Body of pancreas (tissue), 4 donors: ENCODE measurements around the gene MAPT. TPM values are rescaled to one million over a fixed set of nuclear protein-coding genes. Genes with fewer than 3 reads are reported as not detected.

Experiments
- ATAC-seq: fragments of 150-250 bp; one replicate; pipeline ENCODE4 v1.9.1; 2016
- DNase-seq, 4 donors: peaks; one replicate each; pipeline ENCODE4 v3.0.0-alpha.2; 2019
- H3K27ac ChIP-seq, 4 donors: fragments of 200-600 bp; sonication (generic); 1 replicate in 3 of 4; 2 replicates in 1 of 4; pipeline versions ENCODE4 v1.5.1 to v1.6.1; 2016 to 2019; ENCODE audit warnings: mild to moderate bottlenecking in 1 of 4, mixed read lengths in 1 of 4, moderate library complexity in 1 of 4
- H3K27me3 ChIP-seq, 2 donors: fragments of 200-600 bp; sonication (generic); one replicate each; pipeline ENCODE4 v1.6.0; 2016; ENCODE audit warnings: mild to moderate bottlenecking in 1 of 2
- H3K36me3 ChIP-seq, 2 donors: fragments of 200-600 bp; sonication (generic); replicated peaks in 1 of 2; 2 replicates each; pipeline ENCODE4 v1.5.1; 2016; ENCODE audit warnings: low read depth in 2 of 2; ENCODE audit not compliant: insufficient read depth in 1 of 2
- H3K4me1 ChIP-seq: fragments of 200-600 bp; sonication (generic); one replicate; pipeline ENCODE4 v1.6.0; 2016
- H3K4me3 ChIP-seq, 2 donors: fragments of 200-600 bp; sonication (generic); 1 replicate in 1 of 2; 2 replicates in 1 of 2; pipeline ENCODE4 v1.5.1; 2016 to 2019
- H3K9me3 ChIP-seq, 3 donors: fragments of 200-600 bp; sonication (generic); 1 replicate in 2 of 3; 2 replicates in 1 of 3; pipeline ENCODE4 v1.5.1; 2016
- POLR2A ChIP-seq, 3 donors: fragments of 450-650 bp; IDR thresholded peaks; one replicate each; pipeline ENCODE4 v1.6.1; 2016; ENCODE audit warnings: antibody characterized with exemption in 3 of 3, mild to moderate bottlenecking in 2 of 3
- WGBS, 2 donors: methylation state at CpG; one replicate each; pipeline ENCODE4 v1.1.5; 2017; 5-methylcytosine and 5-hydroxymethylcytosine counted together
- intact Hi-C: fragments of 100-400 bp; cut with DNase I; formaldehyde crosslinking; loops from one replicate; pipeline ENCODE4 v1.15.1; 2023
- total RNA-seq, 2 donors: library from RNA; depleted of rRNA; stranded (reverse); fragments of >200 nt; gene quantifications; one replicate each; pipeline ENCODE4 v1.1.0, GENCODE V29; 2016
- TF ChIP-seq, protein P1 (sequence below), 7 experiments: fragments of 450-650 bp in 4 of 7; fragments of 200-600 bp in 3 of 7; sonication (generic) in 3 of 7; IDR thresholded peaks; one replicate each; pipeline ENCODE4 v1.5.1; 2016 to 2019; ENCODE audit warnings: antibody characterized with exemption in 7 of 7

The MAPT gene
- total RNA-seq, 2 donors from 2014 or later: 1.6 to 2.3 TPM

DNA sequence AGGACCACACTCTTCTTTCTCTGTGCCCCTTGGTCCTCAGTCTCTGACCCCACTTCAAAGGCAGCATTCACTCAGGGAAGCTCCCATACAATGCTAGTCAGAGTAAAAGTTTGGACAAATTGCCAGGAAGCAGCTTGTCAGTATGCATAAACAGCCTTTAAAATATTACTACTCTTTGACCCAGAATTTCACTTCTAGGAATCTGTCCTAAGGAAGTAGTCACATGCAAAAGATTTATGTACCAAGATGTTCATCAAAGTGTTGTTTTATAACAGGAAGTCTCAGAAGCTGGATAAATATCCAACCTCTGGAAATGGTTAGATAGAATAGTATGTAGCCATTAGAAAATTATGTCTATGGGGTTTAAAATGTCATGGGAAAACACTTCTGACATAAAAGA lies 31.0 kb downstream of the MAPT start:
- Histone ChIP-seq H3K4me1 (no peaks in the 10 kb centered on the region), H3K27ac (no peak overlapping the region), H3K9me3 (no peaks in the 10 kb centered on the region), H3K4me3 (no peak overlapping the region), H3K27me3 (no peaks in the 10 kb centered on the region), H3K36me3 (no peaks in the 10 kb centered on the region)
- ATAC-seq (no peak), DNase-seq (no peak)
- intact Hi-C loops: no loop called here
- TF ChIP-seq, protein P1, sequence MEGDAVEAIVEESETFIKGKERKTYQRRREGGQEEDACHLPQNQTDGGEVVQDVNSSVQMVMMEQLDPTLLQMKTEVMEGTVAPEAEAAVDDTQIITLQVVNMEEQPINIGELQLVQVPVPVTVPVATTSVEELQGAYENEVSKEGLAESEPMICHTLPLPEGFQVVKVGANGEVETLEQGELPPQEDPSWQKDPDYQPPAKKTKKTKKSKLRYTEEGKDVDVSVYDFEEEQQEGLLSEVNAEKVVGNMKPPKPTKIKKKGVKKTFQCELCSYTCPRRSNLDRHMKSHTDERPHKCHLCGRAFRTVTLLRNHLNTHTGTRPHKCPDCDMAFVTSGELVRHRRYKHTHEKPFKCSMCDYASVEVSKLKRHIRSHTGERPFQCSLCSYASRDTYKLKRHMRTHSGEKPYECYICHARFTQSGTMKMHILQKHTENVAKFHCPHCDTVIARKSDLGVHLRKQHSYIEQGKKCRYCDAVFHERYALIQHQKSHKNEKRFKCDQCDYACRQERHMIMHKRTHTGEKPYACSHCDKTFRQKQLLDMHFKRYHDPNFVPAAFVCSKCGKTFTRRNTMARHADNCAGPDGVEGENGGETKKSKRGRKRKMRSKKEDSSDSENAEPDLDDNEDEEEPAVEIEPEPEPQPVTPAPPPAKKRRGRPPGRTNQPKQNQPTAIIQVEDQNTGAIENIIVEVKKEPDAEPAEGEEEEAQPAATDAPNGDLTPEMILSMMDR (IDR thresholded peaks at IDR 0.05): no peak
- no peak for TF ChIP-seq POLR2A (IDR thresholded peaks at IDR 0.05)

DNA sequence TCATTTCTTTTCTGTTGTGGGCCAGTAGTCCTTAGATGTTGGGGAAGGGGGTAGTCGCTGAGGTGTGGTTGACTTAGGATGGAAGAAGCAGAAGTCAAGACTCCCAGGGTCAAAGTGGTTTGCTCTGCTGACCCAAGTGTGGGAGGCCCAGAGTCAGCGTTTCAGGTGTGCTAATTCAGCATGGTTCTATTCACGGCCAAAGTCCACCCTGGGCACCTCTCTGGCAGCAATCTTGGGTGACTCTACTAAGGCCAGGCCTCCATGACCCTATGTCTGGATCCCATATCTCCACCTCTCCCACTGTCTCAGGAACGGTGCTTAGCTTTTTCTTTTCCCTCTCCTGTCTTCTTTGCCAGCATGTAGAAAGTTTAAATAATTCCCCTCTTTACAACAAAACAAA lies 32.9 kb downstream of the MAPT start:
- TF ChIP-seq, protein P1 (IDR thresholded peaks at IDR 0.05): no peak
- TF ChIP-seq POLR2A (IDR thresholded peaks at IDR 0.05): no peak
- Histone ChIP-seq H3K27ac (no peak overlapping the region), H3K27me3 (no peaks in the 10 kb centered on the region), H3K4me1 (no peaks in the 10 kb centered on the region), H3K9me3 (no peaks in the 10 kb centered on the region), H3K36me3 (no peaks in the 10 kb centered on the region), H3K4me3 (no peak overlapping the region)
- ATAC-seq (no peak), DNase-seq (no peak)
- intact Hi-C loops: no loop called here
- WGBS, 2 donors: 79 to 84% methylated on average over 4 of the region's 4 CpGs

DNA sequence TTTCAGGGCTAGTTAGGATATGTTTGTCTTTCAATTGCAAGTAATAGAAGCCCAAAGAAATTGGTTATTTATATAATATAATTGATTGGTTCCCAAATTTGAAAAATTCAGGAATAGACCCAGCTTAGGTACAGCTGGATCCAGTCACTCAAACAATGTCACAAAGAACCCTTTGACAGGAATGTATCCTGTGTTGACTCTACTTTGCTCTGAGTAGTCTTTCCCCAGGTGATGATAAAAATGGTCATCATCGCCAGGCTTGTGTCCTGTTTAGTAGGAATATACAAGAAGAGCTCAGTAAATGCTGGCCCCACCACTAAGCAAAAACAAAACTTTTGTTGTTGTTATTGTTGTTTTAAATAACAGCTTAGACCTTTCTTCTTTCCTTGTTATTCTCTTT lies 35.0 kb downstream of the MAPT start:
- no peak for TF ChIP-seq POLR2A (IDR thresholded peaks at IDR 0.05)
- TF ChIP-seq, protein P1 (IDR thresholded peaks at IDR 0.05): no peak
- no peaks in the 10 kb centered on the region for H3K36me3 ChIP-seq

DNA sequence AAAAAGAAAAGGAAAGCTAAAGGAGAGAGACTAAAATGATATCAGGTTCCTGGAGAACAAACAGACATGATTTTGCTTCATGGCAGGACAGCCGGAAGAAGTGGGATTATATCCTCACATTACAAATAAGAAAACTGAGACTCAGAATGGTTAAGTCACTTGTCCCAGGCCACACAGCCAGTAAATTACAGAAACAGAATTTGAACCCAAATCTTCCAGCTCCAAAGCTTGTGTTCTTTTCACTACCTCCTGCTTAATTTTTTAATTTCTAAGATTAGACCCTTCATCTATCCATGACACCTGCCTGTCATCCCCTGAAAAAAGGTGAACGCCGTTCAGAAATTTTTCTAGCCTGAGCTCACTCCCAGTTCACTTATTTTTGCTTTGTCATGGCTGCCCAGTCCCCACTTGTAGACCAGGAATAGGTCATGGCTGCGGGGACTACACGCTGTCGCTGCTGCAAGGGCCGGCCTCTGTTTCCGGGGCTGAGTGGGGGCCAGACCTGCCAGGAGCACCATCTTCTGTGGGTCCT lies 36.1 kb downstream of the MAPT start:
- WGBS, 2 donors: 87 to 91% methylated on average over 8 of the region's 8 CpGs
- TF ChIP-seq, protein P1 (IDR thresholded peaks at IDR 0.05): no peak
- TF ChIP-seq POLR2A (IDR thresholded peaks at IDR 0.05): no peak
- H3K4me3 ChIP-seq: no peak overlapping the region
- no peaks in the 10 kb centered on the region for H3K36me3 ChIP-seq
- ATAC-seq (no peak), DNase-seq (no peak)
- no peaks in the 10 kb centered on the region for H3K9me3 ChIP-seq
- intact Hi-C loops: no loop called here
- H3K4me1 ChIP-seq: no peaks in the 10 kb centered on the region
- H3K27ac ChIP-seq: no peak overlapping the region
- no peaks in the 10 kb centered on the region for H3K27me3 ChIP-seq

More for the DNA sequence above, 35.0 kb downstream of the MAPT start:
- no peak for ATAC-seq
- intact Hi-C loops: no loop called here
- H3K4me1 ChIP-seq: no peaks in the 10 kb centered on the region
- no peak overlapping the region for H3K4me3 ChIP-seq
- no peaks in the 10 kb centered on the region for H3K27me3 ChIP-seq
- no peak for DNase-seq
- H3K27ac ChIP-seq: no peak overlapping the region
- no peaks in the 10 kb centered on the region for H3K9me3 ChIP-seq
- WGBS, 2 donors: 95 to 100% methylated on average over 1 of the region's 1 CpG

DNA sequence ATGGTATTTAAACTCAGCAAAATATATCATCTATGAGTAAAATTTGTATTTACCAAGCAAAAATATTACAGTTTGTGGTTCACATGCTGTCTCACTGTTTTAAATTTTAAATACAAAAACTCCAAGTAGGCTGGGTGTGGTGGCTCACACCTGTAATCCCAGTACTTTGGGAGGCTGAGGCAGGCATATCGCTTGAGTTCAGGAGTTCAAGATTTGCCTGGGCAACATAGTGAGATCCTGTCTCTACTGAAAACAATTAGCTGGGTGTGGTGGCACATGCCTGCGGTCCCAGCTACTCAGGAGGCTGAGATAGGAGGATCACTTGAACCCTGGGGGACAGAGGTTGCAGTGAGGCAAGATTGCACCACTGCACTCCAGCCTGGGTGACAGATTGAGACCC lies 37.3 kb downstream of the MAPT start:
- DNase-seq (no peak), ATAC-seq (no peak)
- 94 to 95% methylated on average over 2 of the region's 2 CpGs for WGBS, 2 donors
- intact Hi-C loops: no loop called here
- H3K27me3 ChIP-seq: no peaks in the 10 kb centered on the region
- no peaks in the 10 kb centered on the region for H3K9me3 ChIP-seq
- H3K36me3 ChIP-seq: no peaks in the 10 kb centered on the region
- no peaks in the 10 kb centered on the region for H3K4me1 ChIP-seq
- no peak overlapping the region for H3K4me3 ChIP-seq
- TF ChIP-seq, protein P1 (IDR thresholded peaks at IDR 0.05): no peak
- no peak for TF ChIP-seq POLR2A (IDR thresholded peaks at IDR 0.05)
- no peak overlapping the region for H3K27ac ChIP-seq
